ENCODE measurements around the gene FAM9C.
"Not testable (repeated sequence)": the region's sequence is repeated elsewhere in the genome, so short reads cannot be mapped to it uniquely, and the experiment has no call there.

The FAM9C gene

DNA sequence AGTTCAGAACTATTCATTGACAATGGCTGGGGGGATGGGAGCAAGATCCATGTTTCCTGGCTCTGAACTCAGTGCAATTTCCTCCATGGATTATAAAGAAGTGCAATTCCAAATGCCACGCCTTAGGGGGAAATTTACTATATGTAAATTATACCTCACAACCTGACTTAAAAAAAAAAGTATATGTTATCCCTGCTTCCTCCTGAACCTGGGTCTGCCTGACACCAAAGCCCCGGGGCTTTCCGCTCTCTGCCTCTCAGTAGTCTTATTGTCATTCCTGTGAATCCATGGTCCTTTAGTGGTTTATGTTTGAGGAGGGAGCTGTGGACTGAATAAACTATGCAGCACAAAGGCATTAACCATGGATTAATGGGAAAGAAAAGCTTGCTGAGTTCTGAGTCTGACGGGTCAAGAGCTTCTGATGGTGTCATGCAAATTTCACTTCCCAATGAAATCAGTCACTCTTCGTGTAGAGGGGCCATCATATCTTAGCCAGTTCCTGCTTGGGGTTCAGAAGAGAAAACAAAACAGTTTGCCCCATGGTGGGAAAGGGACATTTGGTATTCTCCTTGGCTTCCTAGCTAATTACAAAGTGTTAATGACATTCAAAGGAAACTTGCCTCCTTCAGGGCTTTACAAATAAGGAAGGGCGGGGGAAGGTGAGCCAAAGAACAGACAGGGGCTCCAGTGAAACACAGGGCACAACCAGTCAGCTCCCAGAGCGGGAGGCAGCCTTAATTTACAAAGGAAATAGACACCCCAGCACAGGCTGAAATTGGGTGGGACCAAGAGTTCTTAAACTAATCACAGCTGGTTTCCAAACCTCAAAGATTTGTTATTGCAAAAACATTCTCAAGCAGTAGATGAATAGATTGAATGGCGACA lies 14.3 kb downstream of the FAM9C start:
- no peak for DNase-seq

GRCh38 chrX:13029637-13029886 lies 14.9 kb downstream of the FAM9C start:
- no peak for DNase-seq

- no peak for DNase-seq
Observed at GRCh38 chrX:13028871-13029636, 15.4 kb downstream of the FAM9C start.

GRCh38 chrX:13026877-13027652 lies 17.4 kb downstream of the FAM9C start:
- DNase-seq = no peak

GRCh38 chrX:13024986-13025385 lies 19.4 kb downstream of the FAM9C start:
- no peak for DNase-seq

DNA sequence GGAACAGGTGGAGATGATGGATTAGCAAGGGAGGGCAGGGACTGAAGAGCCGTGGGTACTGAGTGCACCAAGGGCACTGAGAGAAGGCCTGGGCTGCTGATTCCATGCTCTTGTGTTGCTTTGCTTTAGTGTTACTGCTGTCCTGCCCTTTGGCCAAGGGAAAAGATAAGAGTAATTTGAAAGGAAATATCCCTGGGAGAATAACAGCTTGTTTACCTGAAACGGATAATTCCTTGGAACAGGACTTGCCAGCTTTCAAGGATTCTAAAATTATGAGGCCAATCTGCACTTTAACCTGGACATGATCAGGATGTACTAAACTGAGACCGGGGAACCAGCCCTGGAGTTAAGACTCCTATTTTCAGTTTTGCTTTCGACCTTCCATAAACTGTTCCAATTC lies 20.4 kb downstream of the FAM9C start:
- DNase-seq = no peak

DNA sequence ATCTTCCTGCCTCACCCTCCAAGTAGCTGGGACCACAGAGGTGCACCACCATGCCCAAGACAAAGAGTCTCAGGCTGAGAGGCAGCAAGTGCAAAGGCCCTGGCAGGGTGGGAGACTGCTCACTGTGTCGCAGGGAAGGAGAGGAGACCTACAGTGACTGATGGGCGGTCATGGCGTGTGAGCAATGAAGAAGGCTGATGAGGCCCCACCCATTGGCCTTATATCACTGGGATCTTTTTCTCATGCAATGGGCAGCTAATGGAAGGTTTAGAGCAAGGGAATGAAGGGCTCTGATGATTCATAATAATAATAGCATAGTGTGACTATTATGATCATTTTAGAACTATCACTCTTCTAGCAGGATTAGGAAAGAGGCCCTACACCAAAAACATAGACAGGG lies 20.9 kb downstream of the FAM9C start:
- DNase-seq = no peak

DNA sequence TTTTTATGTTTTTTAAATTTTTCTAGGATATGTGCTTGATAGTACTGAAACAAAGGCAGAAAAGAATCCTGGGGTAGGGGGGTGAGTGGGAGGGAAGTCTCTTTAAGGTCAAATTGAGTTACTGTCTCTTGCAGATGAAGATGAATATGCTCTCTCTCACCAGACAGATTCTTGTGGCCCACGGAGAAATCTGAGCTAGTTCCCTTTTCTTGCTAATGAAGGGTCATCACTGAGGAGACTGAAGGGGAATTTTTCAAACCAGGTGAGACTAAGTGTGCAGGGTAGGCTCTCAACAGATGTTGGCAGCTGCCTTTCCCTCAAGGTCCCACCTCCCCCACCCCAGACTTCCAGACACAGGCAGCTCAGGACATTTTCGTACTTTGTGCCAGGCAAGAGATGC lies 21.5 kb downstream of the FAM9C start:
- no peak for DNase-seq

GRCh38 chrX:13016731-13017130 lies 27.7 kb downstream of the FAM9C start:
- DNase-seq = not testable (repeated sequence)

DNA sequence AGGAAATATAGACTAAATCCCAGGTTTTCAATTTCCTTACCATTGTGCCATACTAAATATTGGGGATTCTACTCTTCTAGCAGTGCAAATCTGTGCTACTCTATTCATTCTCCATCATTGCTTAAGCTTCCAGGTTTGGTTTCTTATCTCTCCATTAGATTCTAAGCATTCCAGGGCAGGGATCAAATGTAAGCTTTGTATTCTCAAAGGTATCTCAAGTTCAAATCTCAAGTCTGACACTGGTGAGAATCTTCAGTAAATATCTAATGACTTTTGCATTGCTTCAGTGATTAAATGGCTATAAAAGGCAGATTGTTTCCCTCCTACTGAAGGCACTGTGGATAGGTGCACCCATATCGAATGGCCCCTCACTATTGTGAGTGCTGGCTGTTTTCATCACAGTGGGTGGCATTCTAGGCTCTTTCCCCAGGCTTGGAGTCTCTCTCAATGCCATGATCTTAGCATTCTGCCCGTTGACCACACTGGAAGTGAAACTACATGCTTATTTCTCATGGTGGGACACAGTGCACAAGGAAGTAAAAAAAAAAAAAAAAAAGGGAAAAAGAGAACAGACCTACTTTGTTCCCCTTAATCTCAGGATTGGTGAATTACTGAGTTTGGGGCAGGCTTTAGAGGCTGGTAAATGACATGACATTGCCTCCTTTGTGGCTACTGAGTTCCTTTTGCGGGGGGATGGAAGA lies 28.7 kb downstream of the FAM9C start:
- DNase-seq = no peak

GRCh38 chrX:13014111-13015096 lies 30.0 kb downstream of the FAM9C start:
- no peak for DNase-seq

- no peak for DNase-seq
Observed at GRCh38 chrX:13013363-13014110, 30.9 kb downstream of the FAM9C start.

DNA sequence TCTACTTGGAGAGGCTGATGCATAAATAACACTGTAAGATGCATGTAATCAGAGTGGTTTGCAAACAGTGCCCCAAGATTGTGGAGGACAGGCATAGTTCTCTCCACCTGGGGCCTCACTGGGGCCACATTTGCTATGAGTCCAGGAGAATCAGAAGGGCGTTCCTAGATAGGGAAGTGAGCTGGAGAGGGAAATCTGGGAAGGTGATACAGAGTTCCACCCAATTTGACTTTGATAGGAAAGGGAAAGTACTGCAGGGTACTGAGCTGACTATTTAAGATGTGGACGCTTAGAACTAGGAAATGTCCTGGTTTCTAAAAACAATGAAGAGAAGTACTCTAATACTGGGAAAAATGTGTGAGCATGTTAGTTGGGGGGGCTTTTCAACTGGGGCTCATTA lies 33.9 kb downstream of the FAM9C start:
- DNase-seq = no peak

DNA sequence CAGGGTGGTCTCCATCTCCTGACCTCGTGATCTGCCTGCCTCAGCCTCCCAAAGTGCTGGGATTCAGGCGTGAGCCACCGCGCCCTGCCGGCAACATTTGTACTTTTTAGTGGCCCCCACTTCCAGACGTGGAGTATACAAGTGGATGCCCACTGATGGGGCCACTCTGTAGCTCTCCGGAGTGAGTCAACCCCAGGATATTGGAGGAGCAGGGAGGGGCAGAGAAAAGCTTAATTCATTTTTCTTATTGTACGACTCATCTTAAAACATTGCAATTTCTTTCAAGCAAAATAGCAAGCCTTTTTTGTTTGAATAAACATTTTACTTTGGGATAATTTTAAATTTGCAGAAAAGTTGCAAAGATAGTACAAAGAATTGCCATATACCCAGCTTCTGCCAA lies 34.6 kb downstream of the FAM9C start:
- no peak for DNase-seq

GRCh38 chrX:13009273-13009672 lies 35.1 kb downstream of the FAM9C start:
- DNase-seq = no peak

GRCh38 chrX:13008851-13009250 lies 35.6 kb downstream of the FAM9C start:
- no peak for DNase-seq

- DNase-seq = no peak
Observed at GRCh38 chrX:13008189-13008533, 36.3 kb downstream of the FAM9C start.

DNA sequence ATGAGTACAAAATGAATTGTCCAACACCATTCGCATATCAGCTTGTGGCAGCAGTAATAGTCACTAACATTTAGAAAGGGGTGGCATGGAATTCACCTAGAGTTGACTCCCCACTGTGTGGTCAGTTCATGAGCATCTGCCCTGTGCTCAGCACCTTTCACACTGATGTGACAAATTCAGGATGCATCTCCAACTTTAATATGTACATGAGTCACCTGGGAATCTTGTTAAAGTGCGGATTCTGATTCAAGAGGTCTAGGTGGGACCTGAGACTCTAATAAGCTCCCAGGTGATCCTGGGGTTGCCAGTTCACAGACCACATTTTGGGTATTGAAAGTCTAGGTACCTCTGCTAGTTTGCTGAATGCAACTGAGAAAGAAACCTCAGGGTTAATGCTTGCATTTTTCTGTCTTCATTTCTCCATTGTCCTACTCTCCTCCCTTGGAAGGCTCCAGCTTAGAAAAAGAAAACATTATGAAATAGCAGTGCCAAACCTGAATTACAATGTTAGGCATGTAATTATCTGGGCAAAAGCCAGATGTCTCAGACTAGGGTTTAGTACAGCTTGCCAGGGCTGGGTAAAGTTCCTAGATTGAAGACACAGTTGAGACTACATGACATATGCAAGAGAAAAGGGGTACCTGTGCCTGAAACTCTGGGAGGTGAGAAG lies 36.8 kb downstream of the FAM9C start:
- peak; percentile 0 for DNase-seq

- DNase-seq = no peak
Observed at GRCh38 chrX:13005661-13006473, 38.6 kb downstream of the FAM9C start.

All from NCI-H1694 treated with DMSO at 0.1 percent for 48 hours (cell line).